ENCODE data around the gene BCL2L14.

The BCL2L14 gene

GRCh38 chr12:12070674-12071656, at the start of gene BCL2L14:
BCL2L14 (plus strand) TSS chr12:12070939; CDS start chr12:12079306, 8,367 bp downstream.
- DNase-seq (ENCODE audit: low read depth, low spot score): no peak

GRCh38 chr12:12022306-12022936, 48.3 kb upstream of the BCL2L14 start:
- DNase-seq (ENCODE audit: low read depth, low spot score): no peak

- no peak for DNase-seq (ENCODE audit: low read depth, low spot score)
Measured at GRCh38 chr12:12023456-12023855, 47.3 kb upstream of the BCL2L14 start.

GRCh38 chr12:12024911-12025682, 45.6 kb upstream of the BCL2L14 start:
- no peak for DNase-seq (ENCODE audit: low read depth, low spot score)

- DNase-seq (ENCODE audit: low read depth, low spot score): no peak
Measured at GRCh38 chr12:12025799-12026386, 44.8 kb upstream of the BCL2L14 start.

- no peak for DNase-seq (ENCODE audit: low read depth, low spot score)
Measured at GRCh38 chr12:12028668-12029402, 41.9 kb upstream of the BCL2L14 start.

- no peak for DNase-seq (ENCODE audit: low read depth, low spot score)
Measured at GRCh38 chr12:12029653-12030052, 41.1 kb upstream of the BCL2L14 start.

- DNase-seq (ENCODE audit: low read depth, low spot score): no peak
Measured at GRCh38 chr12:12032260-12032791, 38.4 kb upstream of the BCL2L14 start.

GRCh38 chr12:12032851-12033797, 37.6 kb upstream of the BCL2L14 start:
- peak; percentile 25 for DNase-seq (ENCODE audit: low read depth, low spot score)

- no peak for DNase-seq (ENCODE audit: low read depth, low spot score)
Measured at GRCh38 chr12:12033824-12034223, 36.9 kb upstream of the BCL2L14 start.

GRCh38 chr12:12034344-12034743, 36.4 kb upstream of the BCL2L14 start:
- DNase-seq (ENCODE audit: low read depth, low spot score): no peak

- no peak for DNase-seq (ENCODE audit: low read depth, low spot score)
Measured at GRCh38 chr12:12035229-12035628, 35.5 kb upstream of the BCL2L14 start.

GRCh38 chr12:12036901-12037300, 33.8 kb upstream of the BCL2L14 start:
- no peak for DNase-seq (ENCODE audit: low read depth, low spot score)

GRCh38 chr12:12039897-12040296, 30.8 kb upstream of the BCL2L14 start:
- no peak for DNase-seq (ENCODE audit: low read depth, low spot score)

- no peak for DNase-seq (ENCODE audit: low read depth, low spot score)
Measured at GRCh38 chr12:12046401-12046800, 24.3 kb upstream of the BCL2L14 start.

GRCh38 chr12:12047682-12048081, 23.1 kb upstream of the BCL2L14 start:
- DNase-seq (ENCODE audit: low read depth, low spot score): no peak

- no peak for DNase-seq (ENCODE audit: low read depth, low spot score)
Measured at GRCh38 chr12:12048266-12048665, 22.5 kb upstream of the BCL2L14 start.

GRCh38 chr12:12048714-12049113, 22.0 kb upstream of the BCL2L14 start:
- no peak for DNase-seq (ENCODE audit: low read depth, low spot score)

- no peak for DNase-seq (ENCODE audit: low read depth, low spot score)
Measured at GRCh38 chr12:12051668-12052067, 19.1 kb upstream of the BCL2L14 start.

GRCh38 chr12:12054993-12055392, 15.7 kb upstream of the BCL2L14 start:
- no peak for DNase-seq (ENCODE audit: low read depth, low spot score)

Measured in activated naive CD8-positive, alpha-beta T cell treated with anti-CD3 and anti-CD28 coated beads, Interleukin-2, amount 50 U/mL, for 16 hours (primary cell).